8988T (cell line): ENCODE results near the gene ETF1.
A peak's percentile ranks its signal among the peaks of the same experiment; 100 is the strongest.
"Not testable (repeated sequence)": the region's sequence is repeated elsewhere in the genome, so short reads cannot be mapped to it uniquely, and the experiment has no call there.

Experiments
- DNase-seq: peaks from one replicate; pipeline ENCODE4 v3.0.0; 2011

Gene ETF1

GRCh38 chr5:138528208-138528607 is 14.8 kb downstream of the ETF1 start:
- no peak for DNase-seq

GRCh38 chr5:138527170-138527569 is 15.9 kb downstream of the ETF1 start:
- DNase-seq, result no peak

GRCh38 chr5:138523406-138523805 is 19.6 kb downstream of the ETF1 start:
- DNase-seq, result no peak

GRCh38 chr5:138520971-138521370 is 22.1 kb downstream of the ETF1 start:
- no peak for DNase-seq

- DNase-seq, result no peak
Observed at GRCh38 chr5:138517437-138517836, 25.6 kb downstream of the ETF1 start.

- no peak for DNase-seq
Observed at GRCh38 chr5:138515556-138516245, 27.3 kb downstream of the ETF1 start.

- no peak for DNase-seq
Observed at GRCh38 chr5:138514021-138514420, 29.0 kb downstream of the ETF1 start.

- DNase-seq, result no peak
Observed at GRCh38 chr5:138508958-138509357, 34.1 kb downstream of the ETF1 start.

GRCh38 chr5:138507485-138507884 is 35.6 kb downstream of the ETF1 start:
- not testable (repeated sequence) for DNase-seq

- no peak for DNase-seq
Observed at GRCh38 chr5:138506370-138507306, 36.4 kb downstream of the ETF1 start.

GRCh38 chr5:138504799-138505198 is 38.2 kb downstream of the ETF1 start:
- DNase-seq, result no peak

GRCh38 chr5:138503487-138504270 is 39.4 kb downstream of the ETF1 start:
- DNase-seq, result peak; percentile 60

- no peak for DNase-seq
Observed at GRCh38 chr5:138502521-138502920, 40.5 kb downstream of the ETF1 start.

- no peak for DNase-seq
Observed at GRCh38 chr5:138502121-138502520, 40.9 kb downstream of the ETF1 start.

- DNase-seq, result no peak
Observed at GRCh38 chr5:138498376-138498775, 44.7 kb downstream of the ETF1 start.

- DNase-seq, result no peak
Observed at GRCh38 chr5:138495351-138495750, 47.7 kb downstream of the ETF1 start.

- no peak for DNase-seq
Observed at GRCh38 chr5:138492560-138493045, 50.4 kb downstream of the ETF1 start.

GRCh38 chr5:138491669-138492559 is 51.1 kb downstream of the ETF1 start:
- DNase-seq, result peak; percentile 77

- DNase-seq, result no peak
Observed at GRCh38 chr5:138491284-138491648, 51.8 kb downstream of the ETF1 start.

GRCh38 chr5:138490648-138491283 is 52.3 kb downstream of the ETF1 start:
- no peak for DNase-seq

GRCh38 chr5:138489683-138490061 is 53.4 kb downstream of the ETF1 start:
- DNase-seq, result no peak

GRCh38 chr5:138488481-138488945 is 54.5 kb downstream of the ETF1 start:
- DNase-seq, result no peak
